ENCODE data around the gene ANKRD26. TPM values are rescaled to one million over a fixed set of nuclear protein-coding genes. Genes with fewer than 3 reads are reported as not detected.

Gene ANKRD26
- total and polyA plus RNA-seq, 4 donors: 0.81 to 5.9 (median 4.2) TPM

GRCh38 chr10:27020243-27020642 is 80.1 kb downstream of the ANKRD26 start:
- no peaks in the 10 kb centered on the region for H3K9me3 ChIP-seq (ENCODE audit: control insufficient read depth in 4 of 4, low read length in 3 of 4)
- DNase-seq (ENCODE audit: low spot score): no peak
- no peak overlapping the region for H3K9ac ChIP-seq (ENCODE audit: low read depth in 1 of 2, low read length in 2 of 2)
- no peak overlapping the region for H3K4me3 ChIP-seq (ENCODE audit: low read depth in 1 of 3, low read length in 3 of 3)
- H3K27me3 ChIP-seq (ENCODE audit: control insufficient read depth in 4 of 4, insufficient read depth in 4 of 4, low read length in 3 of 4): no peaks in the 10 kb centered on the region
- no peak for TF ChIP-seq RAD21 (IDR thresholded peaks at IDR 0.05)
- TF ChIP-seq MAX (IDR thresholded peaks at IDR 0.05): no peak
- TF ChIP-seq FOXA1 (IDR thresholded peaks at IDR 0.05): no peak
- TF ChIP-seq HNF4G (IDR thresholded peaks at IDR 0.05): no peak
- no peak for TF ChIP-seq NR2F2 (IDR thresholded peaks at IDR 0.05)
- no peak for TF ChIP-seq RXRA (IDR thresholded peaks at IDR 0.05)
- no peak for TF ChIP-seq ATF3 (IDR thresholded peaks at IDR 0.05)
- TF ChIP-seq FOXA2 (IDR thresholded peaks at IDR 0.05): no peak
- no peak for TF ChIP-seq REST (IDR thresholded peaks at IDR 0.05)
- no peak for TF ChIP-seq EGR1 (IDR thresholded peaks at IDR 0.05; ENCODE audit: low read depth in 2 of 2)
- no peak for TF ChIP-seq YY1 (IDR thresholded peaks at IDR 0.05)
- no peak for TF ChIP-seq GABPA (IDR thresholded peaks at IDR 0.05 in 1 of 2, conservative IDR thresholded peaks at IDR 0.05 in 1 of 2)
- no peak for TF ChIP-seq HNF4A (conservative IDR thresholded peaks at IDR 0.05)
- no peak for TF ChIP-seq SP1 (IDR thresholded peaks at IDR 0.05)
- no peak for TF ChIP-seq JUND (IDR thresholded peaks at IDR 0.05)
- H3K36me3 ChIP-seq (ENCODE audit: control insufficient read depth in 4 of 4, insufficient read depth in 3 of 4, low read depth in 1 of 4, low read length in 3 of 4): peaks cover 0 to 6% (median 2%) of the 10 kb centered on the region in 4 donors
- 94% methylated on average over 5 of the region's 5 CpGs for WGBS
- H3K27ac ChIP-seq (ENCODE audit: low read depth in 1 of 2, low read length in 2 of 2): no peak overlapping the region
- H3K4me1 ChIP-seq (ENCODE audit: control insufficient read depth in 4 of 4, insufficient read depth in 4 of 4, low read length in 3 of 4): no peaks in the 10 kb centered on the region

GRCh38 chr10:27019827-27020226 is 80.5 kb downstream of the ANKRD26 start:
- H3K4me3 ChIP-seq (ENCODE audit: low read depth in 1 of 3, low read length in 3 of 3): no peak overlapping the region
- TF ChIP-seq MAX (IDR thresholded peaks at IDR 0.05): no peak
- no peak for TF ChIP-seq HNF4G (IDR thresholded peaks at IDR 0.05)
- no peak for TF ChIP-seq REST (IDR thresholded peaks at IDR 0.05)
- TF ChIP-seq SP1 (IDR thresholded peaks at IDR 0.05): no peak
- TF ChIP-seq GABPA (IDR thresholded peaks at IDR 0.05 in 1 of 2, conservative IDR thresholded peaks at IDR 0.05 in 1 of 2): no peak
- TF ChIP-seq CTCF (IDR thresholded peaks at IDR 0.05; ENCODE audit: low read depth, low read length, missing input control): no peak
- no peak for TF ChIP-seq YY1 (IDR thresholded peaks at IDR 0.05)
- no peak for TF ChIP-seq ATF3 (IDR thresholded peaks at IDR 0.05)
- TF ChIP-seq JUND (IDR thresholded peaks at IDR 0.05): no peak

More at GRCh38 chr10:27019827-27020226, 80.5 kb downstream of the ANKRD26 start:
- 89% methylated on average over 4 of the region's 4 CpGs for WGBS
- no peak overlapping the region for H3K27ac ChIP-seq (ENCODE audit: low read depth in 1 of 2, low read length in 2 of 2)
- peaks cover 0 to 6% (median 2%) of the 10 kb centered on the region in 4 donors for H3K36me3 ChIP-seq (ENCODE audit: control insufficient read depth in 4 of 4, insufficient read depth in 3 of 4, low read depth in 1 of 4, low read length in 3 of 4)
- no peaks in the 10 kb centered on the region for H3K4me1 ChIP-seq (ENCODE audit: control insufficient read depth in 4 of 4, insufficient read depth in 4 of 4, low read length in 3 of 4)
- H3K9ac ChIP-seq (ENCODE audit: low read depth in 1 of 2, low read length in 2 of 2): no peak overlapping the region
- no peaks in the 10 kb centered on the region for H3K27me3 ChIP-seq (ENCODE audit: control insufficient read depth in 4 of 4, insufficient read depth in 4 of 4, low read length in 3 of 4)
- DNase-seq (ENCODE audit: low spot score): no peak
- H3K9me3 ChIP-seq (ENCODE audit: control insufficient read depth in 4 of 4, low read length in 3 of 4): no peaks in the 10 kb centered on the region

Data from liver (tissue), 9 donors.